Glomerular visceral epithelial cell (primary cell): ENCODE results near the gene S100A11.

Source experiments
- DNase-seq: peaks from one replicate; pipeline ENCODE4 v3.0.0-alpha.2; 2016; ENCODE audit errors: extremely low spot score

The S100A11 gene

GRCh38 chr1:152001631-152002584, 34.9 kb downstream of the S100A11 start:
- DNase-seq, result peak; percentile 89

- DNase-seq, result peak; percentile 47
Measured at GRCh38 chr1:152000964-152001630, 35.7 kb downstream of the S100A11 start.

- peak; percentile 80 for DNase-seq
Measured at GRCh38 chr1:151998611-151999362, 38.0 kb downstream of the S100A11 start.

GRCh38 chr1:151997284-151997570, 39.6 kb downstream of the S100A11 start:
- no peak for DNase-seq

DNA sequence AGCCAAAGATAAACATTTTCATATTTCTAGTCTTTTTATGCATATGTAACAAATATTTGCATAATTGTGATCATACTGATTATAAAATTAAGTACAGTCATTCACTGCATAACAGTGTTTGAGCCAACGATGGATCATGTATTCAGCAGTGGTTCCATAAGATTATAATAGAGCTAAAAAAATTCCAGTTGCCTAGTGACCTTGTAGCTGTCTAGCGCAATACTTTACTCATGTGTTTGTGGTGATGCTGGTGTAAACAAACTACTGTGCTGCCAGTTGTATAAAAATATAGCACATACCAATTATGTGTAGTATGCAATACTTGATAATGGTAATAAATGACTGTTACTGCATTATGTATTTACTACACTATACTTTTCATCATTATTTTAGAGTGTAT, 41.0 kb downstream of the S100A11 start:
- DNase-seq, result no peak

DNA sequence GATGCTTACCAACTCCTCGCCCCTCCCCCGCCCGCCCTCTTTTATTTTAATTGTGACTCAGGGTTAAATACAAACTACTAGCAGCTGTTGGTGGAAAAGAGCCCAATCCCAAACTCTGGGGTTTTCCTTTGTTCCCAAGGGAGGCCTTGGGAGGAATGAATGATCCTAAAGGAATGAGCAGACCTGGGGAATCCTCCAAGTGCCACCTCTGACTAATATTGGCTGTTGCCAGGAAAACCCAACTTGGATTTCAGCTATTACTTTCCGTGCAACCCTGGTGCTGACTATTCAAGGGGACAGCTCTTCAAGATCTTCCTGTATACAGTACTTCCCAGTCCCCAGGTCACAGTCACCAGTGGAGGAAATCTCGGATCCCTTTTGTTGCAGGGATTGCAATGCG, 41.8 kb downstream of the S100A11 start:
- peak; percentile 92 for DNase-seq

GRCh38 chr1:151993734-151994496, 42.9 kb downstream of the S100A11 start, which contains the start of gene S100A10:
S100A10 (minus strand) TSS chr1:151993859; CDS start chr1:151986230, 7,629 bp downstream.
- peak; percentile 87 for DNase-seq

DNA sequence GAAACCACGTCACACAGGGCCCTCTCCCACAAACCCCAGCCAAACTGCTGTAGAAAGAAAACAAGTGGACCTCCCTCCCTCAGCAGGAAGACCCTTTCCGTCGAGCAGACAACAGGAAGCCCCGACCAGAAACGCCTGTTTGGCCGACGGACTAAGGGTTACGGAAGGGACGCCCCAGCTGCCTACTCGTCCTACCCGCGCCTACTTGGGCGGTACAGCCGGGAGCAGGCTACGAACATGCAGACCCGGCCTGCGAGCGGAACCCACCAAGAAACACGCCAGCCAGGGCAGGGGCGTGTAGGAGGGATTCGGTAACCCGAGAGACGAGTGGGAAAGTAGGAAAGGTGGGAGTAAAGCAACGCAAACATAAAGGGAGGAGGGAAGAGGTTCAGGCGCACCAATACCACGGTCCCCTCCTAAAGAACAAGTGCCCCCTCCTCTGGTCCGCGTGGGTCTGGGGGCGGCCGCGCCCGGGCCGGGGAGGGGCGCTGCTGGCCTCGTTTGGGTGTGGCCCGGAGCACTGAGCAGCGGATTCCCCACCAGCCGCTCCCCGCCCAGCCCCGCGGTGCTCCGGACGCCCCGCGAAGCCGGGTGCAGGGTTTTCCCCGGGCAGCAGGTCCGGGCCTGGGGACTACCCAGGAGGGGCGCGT, 43.6 kb downstream of the S100A11 start:
- peak; percentile 56 for DNase-seq

DNA sequence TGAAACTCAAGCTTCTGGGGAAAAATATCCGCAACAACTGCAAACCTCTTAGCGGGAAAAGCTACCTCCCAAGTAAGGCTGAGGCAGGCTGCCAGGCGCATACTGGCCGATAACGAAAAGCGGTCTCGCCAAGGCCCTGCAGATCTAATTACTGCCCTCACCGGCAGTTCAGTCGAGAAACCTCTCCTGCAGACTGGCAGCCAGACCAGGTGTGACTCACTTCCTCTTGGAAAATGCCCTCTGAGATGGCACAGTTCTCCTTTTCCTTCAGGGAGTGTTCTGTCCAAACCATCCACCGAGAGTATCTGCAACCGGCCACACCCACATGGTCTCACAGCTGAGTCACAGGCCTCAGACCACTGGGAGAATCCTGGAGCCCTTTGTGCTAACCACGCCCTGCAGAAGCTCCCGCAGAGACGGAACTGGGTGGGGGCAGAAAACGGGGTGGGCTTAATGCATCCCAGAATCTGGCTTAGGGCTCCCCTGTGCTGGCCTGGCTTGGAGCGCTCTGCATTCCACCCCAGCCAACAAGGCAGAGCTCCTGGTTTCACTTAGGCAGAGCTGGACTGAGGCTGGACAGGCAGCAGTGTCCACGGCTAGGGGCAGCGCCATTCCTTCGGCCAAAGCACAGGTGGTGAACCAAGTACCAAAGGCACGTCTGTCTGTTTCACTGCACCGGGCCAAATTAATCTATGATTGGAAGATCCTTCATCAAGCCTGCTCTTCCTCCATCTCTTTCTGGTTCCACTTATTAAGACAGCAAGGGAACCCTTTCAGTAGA, 44.3 kb downstream of the S100A11 start:
- peak; percentile 99 for DNase-seq

DNA sequence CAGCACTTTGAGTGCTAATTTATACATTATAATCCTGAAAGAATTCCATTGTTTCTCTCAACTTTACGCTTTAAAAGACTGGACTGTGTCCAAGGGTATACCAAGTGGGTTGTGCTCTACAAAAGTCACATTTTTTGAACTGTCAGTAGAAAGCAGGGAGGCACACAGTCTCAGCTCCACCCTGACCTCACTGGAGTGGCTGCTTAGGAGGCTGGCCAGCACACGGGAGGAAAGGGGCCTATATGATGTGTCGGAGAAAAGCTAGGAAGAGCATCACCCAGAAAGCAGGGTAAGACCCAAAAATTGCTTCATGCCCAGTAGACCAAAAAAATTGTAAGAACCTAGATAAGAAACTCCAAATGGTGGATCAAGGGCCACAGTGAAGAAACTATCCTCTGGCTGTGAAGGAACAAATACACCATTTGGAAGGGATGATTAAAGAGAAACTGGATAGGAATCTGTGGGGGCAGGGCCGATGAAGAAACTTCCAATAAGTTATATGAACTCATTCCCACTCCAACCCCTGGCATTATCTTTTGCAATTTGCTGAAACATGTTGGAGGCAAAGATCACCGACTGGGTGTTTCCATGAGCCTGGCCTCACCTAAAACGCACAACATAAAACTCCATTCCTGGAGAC, 45.0 kb downstream of the S100A11 start:
- peak; percentile 39 for DNase-seq

DNA sequence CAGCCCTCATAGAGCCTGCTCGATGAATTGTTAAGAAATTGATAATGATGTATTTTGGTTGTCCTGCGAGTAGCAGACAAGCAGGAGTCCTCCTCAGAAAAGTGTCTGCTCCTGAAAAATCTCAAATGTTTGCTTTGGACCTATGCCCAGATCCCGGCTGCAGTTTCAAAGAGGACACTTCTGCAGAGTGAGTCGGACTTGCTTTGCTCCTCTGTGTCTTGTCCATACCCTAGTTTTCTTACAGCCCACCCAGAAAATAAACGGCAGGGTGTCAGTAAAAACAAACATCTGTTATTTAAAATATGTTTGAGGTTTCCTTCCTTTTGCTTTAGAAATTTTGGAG, 46.0 kb downstream of the S100A11 start:
- peak; percentile 78 for DNase-seq

DNA sequence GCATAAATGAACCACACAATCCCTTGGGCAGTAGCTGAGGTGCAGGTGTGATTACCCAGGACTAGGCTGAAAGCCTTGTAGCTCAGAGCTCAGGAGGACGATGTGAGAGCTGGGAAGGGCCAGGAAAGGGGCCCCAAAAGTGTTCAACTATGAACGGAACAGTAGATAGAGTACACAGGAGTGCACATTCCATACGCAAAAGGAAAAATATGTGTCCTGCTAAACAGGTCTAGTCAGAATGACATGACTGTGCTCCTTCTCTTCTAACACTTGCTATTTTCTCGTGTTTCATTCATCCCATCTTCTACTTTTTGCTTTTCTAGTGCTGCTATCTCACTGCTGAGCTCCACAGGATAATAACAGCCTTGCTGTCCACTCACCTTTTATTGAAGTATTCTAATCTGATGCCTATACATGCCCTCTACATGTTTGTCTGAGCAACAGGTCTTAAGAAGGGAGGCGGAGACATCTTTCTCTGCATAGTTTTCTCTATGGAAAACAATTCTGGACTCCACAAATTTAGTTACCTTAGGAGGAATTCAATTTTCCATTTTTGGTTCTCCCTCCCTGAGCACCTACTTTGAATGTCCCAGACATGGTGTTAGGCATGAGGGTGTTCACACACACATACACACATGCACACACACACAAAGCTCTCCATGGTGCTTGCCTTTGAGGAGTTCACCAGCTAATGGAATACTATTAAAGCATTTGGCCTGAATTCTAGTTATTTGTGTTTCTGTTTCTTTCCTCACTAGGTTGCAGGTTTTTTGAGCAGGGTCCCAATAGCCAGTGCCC, 46.5 kb downstream of the S100A11 start:
- DNase-seq, result no peak

GRCh38 chr1:151989211-151989862, 47.5 kb downstream of the S100A11 start:
- peak; percentile 88 for DNase-seq

GRCh38 chr1:151988405-151988923, 48.3 kb downstream of the S100A11 start:
- DNase-seq, result peak; percentile 92

- peak; percentile 53 for DNase-seq
Measured at GRCh38 chr1:151986501-151987190, 50.2 kb downstream of the S100A11 start.

DNA sequence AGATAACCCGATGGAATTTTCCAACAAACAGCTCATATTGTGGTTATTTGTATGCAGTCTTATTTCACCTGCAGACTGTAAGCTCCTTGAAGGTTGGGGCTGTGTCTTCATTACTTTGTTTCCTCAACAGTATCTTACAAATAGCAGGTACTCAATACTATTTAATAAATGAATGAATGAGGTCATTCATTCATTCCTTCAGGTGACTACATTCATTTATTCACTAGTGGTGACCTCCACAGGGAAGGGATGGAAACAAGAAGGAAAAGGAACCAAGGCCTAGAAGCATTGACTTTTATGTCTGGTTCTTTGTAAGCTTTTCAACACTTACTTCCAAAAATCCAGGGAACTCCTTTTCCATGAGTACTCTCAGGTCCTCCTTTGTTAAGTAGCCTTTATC, 51.0 kb downstream of the S100A11 start:
- DNase-seq, result no peak

- DNase-seq, result no peak
Measured at GRCh38 chr1:151985270-151985669, 51.5 kb downstream of the S100A11 start.
